K562 (cell line): Measurements from ENCODE around the gene ILF3. TPM values are rescaled to one million over a fixed set of nuclear protein-coding genes. Genes with fewer than 3 reads are reported as not detected.

Source experiments
- ATAC-seq: fragments of 200-7000 bp; cut with Tn5 transposase; 3 replicates; pipeline ENCODE4 v1.9.1; 2020; ENCODE audit warnings: moderate library complexity
- BruUV-seq: library from RNA; stranded (reverse); fragments of 400-500 nt; replicated peaks from 2 replicates; lab custom pipeline; 2021; lab: Mats Ljungman, UMichigan
- CTCF ChIA-PET: fragments of 300-600 bp; formaldehyde crosslinking; extraction: SDS; loops from one replicate; lab custom pipeline; 2021; ENCODE audit warnings: low intra/inter-chr PET ratio; lab: Yijun Ruan, JAX
- POLR2A ChIA-PET: fragments of 300-600, 350-650 bp; sonication (Branson Sonifier 250); formaldehyde crosslinking; extraction: SDS; loops from one replicate; lab custom pipeline; 2021; ENCODE audit warnings: antibody characterized with exemption, inconsistent platforms; lab: Yijun Ruan, JAX
- DNase-seq, 4 experiments: peaks; one replicate each; pipeline versions ENCODE4 v3.0.0 to v3.0.0-alpha.2; 2011 to 2018; ENCODE audit warnings: low spot score in 3 of 4, mixed read lengths in 3 of 4; ENCODE audit errors: extremely low read depth in 1 of 4
- FAIRE-seq: peaks from 2 replicates; lab custom pipeline; 2011; peaks lifted over from hg19 to GRCh38; lab: Jason Lieb, UNC
- H2AFZ ChIP-seq: 2 replicates; pipeline ENCODE4 v1.6.0; 2011; ENCODE audit warnings: low read depth, low read length, control low read depth, inconsistent platforms
- H3K27ac ChIP-seq: fragments of 200-600 bp; 3 replicates; pipeline ENCODE4 v1.8.0; 2011; ENCODE audit warnings: low read depth, mild to moderate bottlenecking, control low read depth, inconsistent platforms, low read length, moderate library complexity, mixed read lengths; ENCODE audit errors: extremely low read depth
- H3K27me3 ChIP-seq, 2 experiments: fragments of 300-600 bp in 1 of 2; 2 replicates in 1 of 2; 3 replicates in 1 of 2; pipeline versions ENCODE4 v1.6.0 to v1.8.0; 2011; ENCODE audit warnings: inconsistent platforms in 2 of 2, low read length in 2 of 2, mild to moderate bottlenecking in 1 of 2, mixed read lengths in 1 of 2, moderate library complexity in 1 of 2; ENCODE audit not compliant: control insufficient read depth in 2 of 2, insufficient read depth in 2 of 2
- H3K36me3 ChIP-seq: fragments of 300-600 bp; 3 replicates; pipeline ENCODE4 v1.8.0; 2011; ENCODE audit warnings: mild to moderate bottlenecking, low read length, inconsistent platforms; ENCODE audit not compliant: control insufficient read depth, insufficient read depth
- H3K4me1 ChIP-seq, 2 experiments: fragments of 200-600 bp in 1 of 2; replicated peaks in 1 of 2; 2 replicates in 1 of 2; 3 replicates in 1 of 2; pipeline versions ENCODE4 v1.5.1 to v1.8.0; 2011; ENCODE audit warnings: inconsistent platforms in 2 of 2, low read length in 2 of 2, mild to moderate bottlenecking in 1 of 2, mixed read lengths in 1 of 2, moderate library complexity in 1 of 2; ENCODE audit not compliant: control insufficient read depth in 2 of 2, insufficient read depth in 2 of 2
- H3K4me2 ChIP-seq: 2 replicates; pipeline ENCODE4 v1.6.1; 2011; ENCODE audit warnings: low read length, control low read depth, inconsistent platforms, mixed read lengths; ENCODE audit not compliant: insufficient read depth
- H3K4me3 ChIP-seq: fragments of 200-600 bp; sonication (generic), shearing (Covaris generic); 2 replicates; pipeline ENCODE4 v1.5.1; 2016; ENCODE audit warnings: control low read depth, inconsistent platforms
- H3K79me2 ChIP-seq: fragments of 200-600 bp; 3 replicates; pipeline ENCODE4 v1.8.0; 2011; ENCODE audit warnings: low read length, inconsistent platforms; ENCODE audit not compliant: control insufficient read depth, insufficient read depth
- H3K9ac ChIP-seq, 2 experiments: 2 replicates each; pipeline versions ENCODE4 v1.6.0 to v1.6.1; 2011; ENCODE audit warnings: low read depth in 2 of 2, low read length in 2 of 2, control low read depth in 1 of 2, inconsistent platforms in 1 of 2, mild to moderate bottlenecking in 1 of 2, mixed read lengths in 1 of 2; ENCODE audit not compliant: insufficient read depth in 1 of 2
- H3K9me1 ChIP-seq: one replicate; pipeline ENCODE4 v1.6.0; 2011; ENCODE audit warnings: inconsistent platforms, mild to moderate bottlenecking, low read length, moderate library complexity; ENCODE audit not compliant: control insufficient read depth, insufficient read depth
- H3K9me3 ChIP-seq: replicated peaks from 2 replicates; pipeline ENCODE4 v1.5.1; 2011; ENCODE audit warnings: low read depth, low read length, inconsistent platforms; ENCODE audit not compliant: control insufficient read depth, insufficient read depth
- H4K20me1 ChIP-seq: replicated peaks from 2 replicates; pipeline ENCODE4 v1.6.1; 2011; ENCODE audit warnings: low read length, inconsistent platforms, mixed read lengths; ENCODE audit not compliant: control insufficient read depth, insufficient read depth
- BHLHE40 ChIP-seq: IDR thresholded peaks from 2 replicates; pipeline ENCODE4 v1.6.1; 2011; ENCODE audit warnings: low read length, improper control_type of control experiment
- CHAMP1 ChIP-seq: fragments of 450-650 bp; IDR thresholded peaks from 2 replicates; pipeline ENCODE4 v1.6.1; 2016; ENCODE audit warnings: mild to moderate bottlenecking
- ELF1 ChIP-seq: fragments of 200-800 bp; sonication (Bioruptor generic); IDR thresholded peaks from 2 replicates; pipeline ENCODE4 v1.6.1; 2016; ENCODE audit warnings: missing genetic modification characterization, missing compliant biosample characterization
- FOXA1 ChIP-seq: fragments of 450-650 bp; IDR thresholded peaks from 2 replicates; pipeline ENCODE4 v1.6.1; 2016; ENCODE audit warnings: mild to moderate bottlenecking, borderline replicate concordance
- FOXJ2 ChIP-seq: fragments of 200-800 bp; sonication (Bioruptor generic); IDR thresholded peaks from 2 replicates; pipeline ENCODE4 v1.6.1; 2016; ENCODE audit warnings: missing genetic modification characterization, missing compliant biosample characterization
- NFE2L1 ChIP-seq: fragments of 450-650 bp; IDR thresholded peaks from 2 replicates; pipeline ENCODE4 v1.6.1; 2016; ENCODE audit warnings: missing genetic modification characterization, low read depth, mild to moderate bottlenecking, missing compliant biosample characterization, moderate library complexity, borderline replicate concordance
- RBM39 ChIP-seq: fragments of 200-400 bp; formaldehyde crosslinking; optimal IDR thresholded peaks from 2 replicates; pipeline ENCODE3; 2018; ENCODE audit warnings: low read depth, low read length
- SRSF3 ChIP-seq: fragments of 200-400 bp; formaldehyde crosslinking; IDR thresholded peaks from 2 replicates; pipeline ENCODE4 v1.6.1; 2016; ENCODE audit warnings: mild to moderate bottlenecking, low read length, moderate library complexity; ENCODE audit not compliant: insufficient read depth
- STAT6 ChIP-seq: sonication (generic); formaldehyde crosslinking; IDR thresholded peaks from 2 replicates; pipeline ENCODE4 v1.8.1; 2023; ENCODE audit warnings: mild to moderate bottlenecking, missing genetic modification reagents
- TEAD2 ChIP-seq: fragments of 450-650 bp; IDR thresholded peaks from 2 replicates; pipeline ENCODE4 v1.6.1; 2016; ENCODE audit warnings: missing genetic modification characterization, control low read depth, missing compliant biosample characterization
- ZHX1 ChIP-seq: fragments of 150-350 bp; conservative IDR thresholded peaks from 2 replicates; pipeline ENCODE4 v1.6.1; 2014; ENCODE audit warnings: low read length
- ZKSCAN3 ChIP-seq: fragments of 250-450 bp; sonication (Bioruptor Pico); IDR thresholded peaks from 2 replicates; pipeline ENCODE4 v1.4.0; 2020
- ZNF280B ChIP-seq: fragments of 250-450 bp; sonication (Bioruptor Pico); IDR thresholded peaks from 2 replicates; pipeline ENCODE4 v1.5.1; 2021; ENCODE audit warnings: mild to moderate bottlenecking
- WGBS: fragments of 100-300 bp; shearing (Covaris generic); methylation state at CpG from one replicate; pipeline ENCODE4 v1.1.6; 2016; ENCODE audit warnings: low coverage, mixed read lengths; ENCODE audit not compliant: insufficient coverage; ENCODE audit errors: missing lambda C conversion rate; 5-methylcytosine and 5-hydroxymethylcytosine counted together
- in situ Hi-C: fragments of 300-500 bp; cut with MboI; formaldehyde crosslinking; loops from 4 replicates; pipeline ENCODE4 v1.15.0; 2018; ENCODE audit warnings: inconsistent platforms, mixed read lengths
- intact Hi-C: fragments of 100-400 bp; cut with micrococcal nuclease; formaldehyde crosslinking; loops from 2 replicates; pipeline ENCODE4 v1.14.2; 2022
- polyA plus RNA-seq, 8 experiments: library from polyadenylated mRNA; depleted of rRNA in 4 of 8; stranded (reverse) in 5 of 8; unstranded in 3 of 8; fragments of >200 nt; fragmentation: Nextera tagmentation in 2 of 8; fragmentation: Illumina TruSeq in 1 of 8; extraction: Ambion mirVana in 2 of 8; extraction: Trizol in 1 of 8; gene quantifications; 2 replicates each; pipeline versions ENCODE4 v1.2.1 to v1.2.3, GENCODE V29; 2011 to 2014; ENCODE audit warnings: inconsistent platforms in 1 of 8, missing spikeins in 1 of 8
- total RNA-seq, 7 experiments: library from RNA; depleted of rRNA in 6 of 7; stranded (reverse); fragments of >200 nt in 6 of 7; fragmentation: Illumina TruSeq in 2 of 7; extraction: Trizol in 2 of 7; gene quantifications; 2 replicates each; pipeline versions ENCODE4 v1.2.1 to v1.2.3, GENCODE V29; 2011 to 2021; ENCODE audit warnings: low replicate concordance in 1 of 7

The ILF3 gene
- total and polyA plus RNA-seq, 9 of the 15 experiments (the other 6 are each of a cell fraction or from before 2014, with no cell fraction given): 26.0 to 453 (median 175) TPM

GRCh38 chr19:10618846-10619245 lies 35.3 kb upstream of the ILF3 start:
- Histone ChIP-seq H3K4me3 (no peak overlapping the region), H3K27ac (no peak overlapping the region), H3K4me2 (no peak overlapping the region), H3K4me1 (peaks cover 24 to 34% of the 10 kb centered on the region in 2 experiments), H3K9ac (no peak overlapping the region), H2AFZ (no peak overlapping the region), H3K9me1 (peaks cover 3% of the 10 kb centered on the region), H4K20me1 (no peaks in the 10 kb centered on the region), H3K79me2 (peaks cover 10% of the 10 kb centered on the region; the same call in 2 of the 3 replicates), H3K27me3 (no peaks in the 10 kb centered on the region), H3K9me3 (no peaks in the 10 kb centered on the region), H3K36me3 (no peaks in the 10 kb centered on the region)
- DNase-seq (no peak), ATAC-seq (no peak), FAIRE-seq (no peak)
- intact Hi-C loops (no loop called here), in situ Hi-C loops (no loop called here)
- BruUV-seq: no TSS peak
- ChIA-PET POLR2A (no interaction called here), CTCF (no interaction called here)
- 95% methylated on average over 8 of the region's 8 CpGs for WGBS
- TF ChIP-seq ZKSCAN3: no peak
- TF ChIP-seq NFE2L1 (tag): no peak
- no peak for TF ChIP-seq RBM39
- no peak for TF ChIP-seq ZNF280B (CRISPR knock-in tag)
- no peak for TF ChIP-seq ZHX1
- TF ChIP-seq BHLHE40: no peak
- no peak for TF ChIP-seq FOXJ2 (tag)
- TF ChIP-seq ELF1 (tag): no peak
- TF ChIP-seq SRSF3: no peak
- TF ChIP-seq STAT6: no peak
- TF ChIP-seq TEAD2 (tag): no peak
- TF ChIP-seq FOXA1: no peak
- no peak for TF ChIP-seq CHAMP1
